ENCODE results near the gene PRAF2.

The PRAF2 gene

GRCh38 chrX:49103637-49104036, 29.8 kb upstream of the PRAF2 start:
- no peak overlapping the region for H3K4me3 ChIP-seq (ENCODE audit: low read length in 2 of 2)
- no peak overlapping the region for H3K9ac ChIP-seq (ENCODE audit: low read length in 2 of 2)
- H3K36me3 ChIP-seq (ENCODE audit: control insufficient read depth in 2 of 2, insufficient read depth in 2 of 2, low read length in 2 of 2): no peaks in the 10 kb centered on the region
- H3K9me3 ChIP-seq (ENCODE audit: control insufficient read depth in 2 of 2, low read length in 2 of 2): no peaks in the 10 kb centered on the region
- H3K27me3 ChIP-seq (ENCODE audit: control insufficient read depth in 1 of 2, insufficient read depth in 2 of 2, low read length in 2 of 2): peaks cover 0 to 4% of the 10 kb centered on the region in 2 donors
- peaks cover 10% of the 10 kb centered on the region for H3K4me1 ChIP-seq (ENCODE audit: control insufficient read depth, insufficient read depth, low read length)
- H3K27ac ChIP-seq (ENCODE audit: low read length): no peak overlapping the region

GRCh38 chrX:49102190-49102589, 28.4 kb upstream of the PRAF2 start:
- Histone ChIP-seq H3K36me3 (ENCODE audit: control insufficient read depth in 2 of 2, insufficient read depth in 2 of 2, low read length in 2 of 2) (no peaks in the 10 kb centered on the region), H3K4me3 (ENCODE audit: low read length in 2 of 2) (no peak overlapping the region), H3K27ac (ENCODE audit: low read length) (no peak overlapping the region), H3K4me1 (ENCODE audit: control insufficient read depth, insufficient read depth, low read length) (peaks cover 10% of the 10 kb centered on the region), H3K27me3 (ENCODE audit: control insufficient read depth in 1 of 2, insufficient read depth in 2 of 2, low read length in 2 of 2) (peaks cover 0 to 4% of the 10 kb centered on the region in 2 donors), H3K9ac (ENCODE audit: low read length in 2 of 2) (no peak overlapping the region), H3K9me3 (ENCODE audit: control insufficient read depth in 2 of 2, low read length in 2 of 2) (no peaks in the 10 kb centered on the region)

- Histone ChIP-seq H3K4me3 (ENCODE audit: low read length in 2 of 2) (peak overlapping the region; percentile 43 to 87), H3K9ac (ENCODE audit: low read length in 2 of 2) (peak overlapping the region in 1 of 2 donors; percentile 59), H3K4me1 (ENCODE audit: control insufficient read depth, insufficient read depth, low read length) (peaks cover 10% of the 10 kb centered on the region), H3K27ac (ENCODE audit: low read length) (no peak overlapping the region), H3K27me3 (ENCODE audit: control insufficient read depth in 1 of 2, insufficient read depth in 2 of 2, low read length in 2 of 2) (peaks cover 0 to 3% of the 10 kb centered on the region in 2 donors), H3K9me3 (ENCODE audit: control insufficient read depth in 2 of 2, low read length in 2 of 2) (no peaks in the 10 kb centered on the region), H3K36me3 (ENCODE audit: control insufficient read depth in 2 of 2, insufficient read depth in 2 of 2, low read length in 2 of 2) (no peaks in the 10 kb centered on the region)
Measured at GRCh38 chrX:49101629-49101984, 27.8 kb upstream of the PRAF2 start.

GRCh38 chrX:49100704-49101628, 27.2 kb upstream of the PRAF2 start:
- Histone ChIP-seq H3K4me3 (ENCODE audit: low read length in 2 of 2) (peak overlapping the region; percentile 78 to 87), H3K27ac (ENCODE audit: low read length) (peak overlapping the region; percentile 69)

GRCh38 chrX:49096419-49096818, 22.6 kb upstream of the PRAF2 start:
- Histone ChIP-seq H3K27ac (ENCODE audit: low read length) (no peak overlapping the region), H3K4me1 (ENCODE audit: control insufficient read depth, insufficient read depth, low read length) (peaks cover 7% of the 10 kb centered on the region), H3K36me3 (ENCODE audit: control insufficient read depth in 2 of 2, insufficient read depth in 2 of 2, low read length in 2 of 2) (no peaks in the 10 kb centered on the region), H3K4me3 (ENCODE audit: low read length in 2 of 2) (no peak overlapping the region), H3K27me3 (ENCODE audit: control insufficient read depth in 1 of 2, insufficient read depth in 2 of 2, low read length in 2 of 2) (no peaks in the 10 kb centered on the region), H3K9ac (ENCODE audit: low read length in 2 of 2) (no peak overlapping the region), H3K9me3 (ENCODE audit: control insufficient read depth in 2 of 2, low read length in 2 of 2) (no peaks in the 10 kb centered on the region)

More at GRCh38 chrX:49100704-49101628, 27.2 kb upstream of the PRAF2 start:
- Histone ChIP-seq H3K27me3 (ENCODE audit: control insufficient read depth in 1 of 2, insufficient read depth in 2 of 2, low read length in 2 of 2) (no peaks in the 10 kb centered on the region), H3K9me3 (ENCODE audit: control insufficient read depth in 2 of 2, low read length in 2 of 2) (no peaks in the 10 kb centered on the region), H3K36me3 (ENCODE audit: control insufficient read depth in 2 of 2, insufficient read depth in 2 of 2, low read length in 2 of 2) (no peaks in the 10 kb centered on the region), H3K4me1 (ENCODE audit: control insufficient read depth, insufficient read depth, low read length) (peaks cover 10% of the 10 kb centered on the region), H3K9ac (ENCODE audit: low read length in 2 of 2) (peak overlapping the region; percentile 69 to 75)

GRCh38 chrX:49089553-49089952, 15.8 kb upstream of the PRAF2 start:
- Histone ChIP-seq H3K9ac (ENCODE audit: low read length in 2 of 2) (no peak overlapping the region), H3K27ac (ENCODE audit: low read length) (no peak overlapping the region), H3K27me3 (ENCODE audit: control insufficient read depth in 1 of 2, insufficient read depth in 2 of 2, low read length in 2 of 2) (no peaks in the 10 kb centered on the region), H3K36me3 (ENCODE audit: control insufficient read depth in 2 of 2, insufficient read depth in 2 of 2, low read length in 2 of 2) (no peaks in the 10 kb centered on the region), H3K9me3 (ENCODE audit: control insufficient read depth in 2 of 2, low read length in 2 of 2) (no peaks in the 10 kb centered on the region), H3K4me3 (ENCODE audit: low read length in 2 of 2) (no peak overlapping the region), H3K4me1 (ENCODE audit: control insufficient read depth, insufficient read depth, low read length) (no peaks in the 10 kb centered on the region)

GRCh38 chrX:49082271-49082871, 8.6 kb upstream of the PRAF2 start:
- H3K4me3 ChIP-seq (ENCODE audit: low read length in 2 of 2): no peak overlapping the region
- H3K4me1 ChIP-seq (ENCODE audit: control insufficient read depth, insufficient read depth, low read length): peaks cover 5% of the 10 kb centered on the region
- no peaks in the 10 kb centered on the region for H3K9me3 ChIP-seq (ENCODE audit: control insufficient read depth in 2 of 2, low read length in 2 of 2)
- H3K9ac ChIP-seq (ENCODE audit: low read length in 2 of 2): no peak overlapping the region
- H3K27me3 ChIP-seq (ENCODE audit: control insufficient read depth in 1 of 2, insufficient read depth in 2 of 2, low read length in 2 of 2): no peaks in the 10 kb centered on the region
- peaks cover 0 to 4% of the 10 kb centered on the region in 2 donors for H3K36me3 ChIP-seq (ENCODE audit: control insufficient read depth in 2 of 2, insufficient read depth in 2 of 2, low read length in 2 of 2)
- no peak overlapping the region for H3K27ac ChIP-seq (ENCODE audit: low read length)

- Histone ChIP-seq H3K27ac (ENCODE audit: low read length) (peak within 1 kb of the TSS; percentile 91), H3K9me3 (ENCODE audit: control insufficient read depth in 2 of 2, low read length in 2 of 2) (no peaks in the 10 kb centered on the region), H3K4me3 (ENCODE audit: low read length in 2 of 2) (peak within 1 kb of the TSS; percentile 81)
Measured at GRCh38 chrX:49079489-49080428, 6.0 kb upstream of the PRAF2 start, which contains the start of gene WDR45. Gene WDR45 (minus strand): TSS chrX:49079887. CDS start chrX:49078095, 1,792 bp downstream.

GRCh38 chrX:49077941-49078340, 4.1 kb upstream of the PRAF2 start:
- Histone ChIP-seq H3K27me3 (ENCODE audit: control insufficient read depth in 1 of 2, insufficient read depth in 2 of 2, low read length in 2 of 2) (peaks cover 0 to 3% of the 10 kb centered on the region in 2 donors), H3K4me3 (ENCODE audit: low read length in 2 of 2) (no peak overlapping the region), H3K36me3 (ENCODE audit: control insufficient read depth in 2 of 2, insufficient read depth in 2 of 2, low read length in 2 of 2) (peaks cover 2 to 4% of the 10 kb centered on the region in 2 donors), H3K27ac (ENCODE audit: low read length) (no peak overlapping the region), H3K4me1 (ENCODE audit: control insufficient read depth, insufficient read depth, low read length) (peaks cover 17% of the 10 kb centered on the region), H3K9me3 (ENCODE audit: control insufficient read depth in 2 of 2, low read length in 2 of 2) (no peaks in the 10 kb centered on the region), H3K9ac (ENCODE audit: low read length in 2 of 2) (no peak overlapping the region)

More at GRCh38 chrX:49079489-49080428, 6.0 kb upstream of the PRAF2 start, which contains the start of gene WDR45:
- H3K27me3 ChIP-seq (ENCODE audit: control insufficient read depth in 1 of 2, insufficient read depth in 2 of 2, low read length in 2 of 2): peaks cover 0 to 3% of the 10 kb centered on the region in 2 donors
- H3K9ac ChIP-seq (ENCODE audit: low read length in 2 of 2): peak within 1 kb of the TSS; percentile 90 to 92
- peaks cover 2 to 4% of the 10 kb centered on the region in 2 donors for H3K36me3 ChIP-seq (ENCODE audit: control insufficient read depth in 2 of 2, insufficient read depth in 2 of 2, low read length in 2 of 2)
- peaks cover 6% of the 10 kb centered on the region for H3K4me1 ChIP-seq (ENCODE audit: control insufficient read depth, insufficient read depth, low read length)

GRCh38 chrX:49075347-49075746, 1.5 kb upstream of the PRAF2 start:
- Histone ChIP-seq H3K9me3 (ENCODE audit: control insufficient read depth in 2 of 2, low read length in 2 of 2) (no peaks in the 10 kb centered on the region), H3K9ac (ENCODE audit: low read length in 2 of 2) (no peak overlapping the region), H3K4me3 (ENCODE audit: low read length in 2 of 2) (no peak overlapping the region), H3K27ac (ENCODE audit: low read length) (no peak overlapping the region), H3K36me3 (ENCODE audit: control insufficient read depth in 2 of 2, insufficient read depth in 2 of 2, low read length in 2 of 2) (peaks cover 2 to 4% of the 10 kb centered on the region in 2 donors), H3K27me3 (ENCODE audit: control insufficient read depth in 1 of 2, insufficient read depth in 2 of 2, low read length in 2 of 2) (peaks cover 0 to 8% of the 10 kb centered on the region in 2 donors), H3K4me1 (ENCODE audit: control insufficient read depth, insufficient read depth, low read length) (peaks cover 25% of the 10 kb centered on the region)
